Epithelial cell of esophagus (primary cell): ENCODE measurements around the gene FXN.

Experiments
- DNase-seq: peaks from one replicate; pipeline ENCODE4 v3.0.0; 2010; ENCODE audit warnings: low read depth
- H3K4me3 ChIP-seq: 2 replicates; pipeline ENCODE4 v1.5.1; 2011; ENCODE audit warnings: mild to moderate bottlenecking, low read length, control low read depth
- CTCF ChIP-seq: IDR thresholded peaks from 2 replicates; pipeline ENCODE4 v1.5.1; 2011; ENCODE audit warnings: low read depth, mild to moderate bottlenecking, low read length, control low read depth, inconsistent platforms; ENCODE audit not compliant: insufficient read depth; ENCODE audit errors: missing control alignments

The FXN gene

GRCh38 chr9:69085569-69086283 lies 50.2 kb downstream of the FXN start:
- TF ChIP-seq CTCF: no peak
- no peak for DNase-seq
- H3K4me3 ChIP-seq: no peak overlapping the region

GRCh38 chr9:69086312-69086711 lies 50.8 kb downstream of the FXN start:
- H3K4me3 ChIP-seq: no peak overlapping the region
- TF ChIP-seq CTCF: no peak
- no peak for DNase-seq

DNA sequence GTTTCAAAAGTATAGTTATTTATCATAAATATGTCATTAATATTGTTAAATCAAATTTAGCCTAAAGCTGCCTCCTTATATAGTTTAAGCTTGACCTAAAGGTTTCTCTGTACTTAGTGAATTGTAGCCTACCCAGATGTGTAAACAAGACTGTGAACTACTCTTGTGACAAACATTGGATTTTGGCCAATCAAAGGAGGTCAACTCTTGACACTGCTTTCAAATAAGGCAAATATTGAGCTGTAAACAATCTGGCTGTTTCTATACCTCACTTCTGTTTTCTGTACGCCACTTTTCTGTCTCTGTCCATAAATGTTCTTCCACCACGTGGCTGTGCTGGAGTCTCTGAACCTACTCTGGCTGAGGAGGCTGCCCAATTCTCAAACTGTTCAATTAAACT lies 51.2 kb downstream of the FXN start:
- H3K4me3 ChIP-seq: no peak overlapping the region
- no peak for TF ChIP-seq CTCF
- DNase-seq: no peak

DNA sequence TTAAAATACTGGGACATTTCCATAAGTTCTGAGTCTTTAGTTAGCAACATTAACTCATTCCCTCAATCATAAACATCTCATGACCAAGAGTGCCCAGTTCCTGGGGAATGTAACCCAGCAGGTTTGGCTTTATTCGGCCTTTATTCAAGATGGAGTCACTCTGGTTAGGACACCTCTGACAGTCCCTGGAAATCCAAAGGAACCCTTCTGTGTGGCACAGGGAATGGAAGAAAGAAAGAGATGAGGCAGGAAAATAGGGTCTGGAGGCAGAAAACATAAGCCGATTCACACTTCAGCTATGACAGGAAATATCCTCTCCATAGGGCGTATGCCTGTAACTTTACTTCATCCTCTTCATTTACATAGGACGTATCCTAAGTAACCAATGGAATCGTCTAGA lies 53.5 kb downstream of the FXN start:
- TF ChIP-seq CTCF: no peak
- peak; percentile 35 for DNase-seq
- no peak overlapping the region for H3K4me3 ChIP-seq

DNA sequence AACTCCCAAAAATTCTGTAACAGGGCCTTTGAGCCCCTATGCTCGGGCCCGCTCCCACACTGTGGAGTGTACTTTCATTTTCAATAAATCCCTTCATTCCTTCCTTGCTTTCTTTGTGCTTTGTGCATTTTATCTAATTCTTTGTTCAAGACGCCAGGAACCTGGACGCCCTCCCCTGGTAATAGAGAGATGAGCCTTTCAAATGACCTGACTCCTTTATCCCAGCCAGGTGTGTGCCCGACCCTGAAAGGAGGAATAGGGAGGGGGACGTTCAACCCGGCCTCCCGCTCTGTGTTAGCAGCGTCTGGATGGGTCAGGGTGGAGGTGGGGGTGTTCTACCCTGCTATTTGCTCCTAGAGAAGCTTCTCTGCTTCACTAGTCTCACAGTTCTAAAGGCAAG lies 53.9 kb downstream of the FXN start:
- TF ChIP-seq CTCF: no peak
- DNase-seq: no peak
- H3K4me3 ChIP-seq: no peak overlapping the region

GRCh38 chr9:69090140-69090750 lies 54.7 kb downstream of the FXN start:
- no peak overlapping the region for H3K4me3 ChIP-seq
- DNase-seq: no peak
- no peak for TF ChIP-seq CTCF

GRCh38 chr9:69090946-69091345 lies 55.4 kb downstream of the FXN start:
- H3K4me3 ChIP-seq: no peak overlapping the region
- peak; percentile 24 for DNase-seq
- no peak for TF ChIP-seq CTCF
